Muscle of arm (tissue), 12 donors: ENCODE measurements around the gene DEGS2. TPM values are rescaled to one million over a fixed set of nuclear protein-coding genes. Genes with fewer than 3 reads are reported as not detected.

Experiments
- DNase-seq: peaks from one replicate; pipeline ENCODE4 v3.0.0-alpha.2; 2013
- polyA plus RNA-seq, 12 donors: library from polyadenylated mRNA; unstranded; fragments of 120-200 nt; gene quantifications; one replicate each; pipeline ENCODE4 v1.2.1, GENCODE V29; 2013; ENCODE audit not compliant: insufficient read length in 12 of 12

The DEGS2 gene
- polyA plus RNA-seq, 12 donors, result 0.30 to 4.8 (median 0.39) TPM; not detected in 1

DNA sequence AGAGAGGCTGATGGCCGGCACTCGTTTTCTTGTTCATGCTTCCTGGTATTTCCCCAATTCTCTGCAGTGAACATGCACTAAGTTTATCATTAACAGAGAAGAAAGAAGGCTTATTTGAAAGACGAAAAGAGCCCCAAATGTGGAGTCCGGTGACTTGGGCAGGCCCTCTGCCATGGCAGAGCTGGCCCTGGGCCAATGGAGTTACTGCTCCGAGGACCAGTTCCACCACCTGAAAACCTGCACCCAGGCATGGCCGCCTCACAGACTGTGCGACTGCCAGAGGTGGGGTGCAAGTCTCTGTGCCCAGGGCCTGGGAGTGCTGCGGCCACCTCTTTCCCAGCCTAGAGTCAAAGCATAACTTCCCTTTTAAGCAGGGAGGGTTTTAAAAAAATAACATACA lies 24.9 kb downstream of the DEGS2 start:
- no peak for DNase-seq

DNA sequence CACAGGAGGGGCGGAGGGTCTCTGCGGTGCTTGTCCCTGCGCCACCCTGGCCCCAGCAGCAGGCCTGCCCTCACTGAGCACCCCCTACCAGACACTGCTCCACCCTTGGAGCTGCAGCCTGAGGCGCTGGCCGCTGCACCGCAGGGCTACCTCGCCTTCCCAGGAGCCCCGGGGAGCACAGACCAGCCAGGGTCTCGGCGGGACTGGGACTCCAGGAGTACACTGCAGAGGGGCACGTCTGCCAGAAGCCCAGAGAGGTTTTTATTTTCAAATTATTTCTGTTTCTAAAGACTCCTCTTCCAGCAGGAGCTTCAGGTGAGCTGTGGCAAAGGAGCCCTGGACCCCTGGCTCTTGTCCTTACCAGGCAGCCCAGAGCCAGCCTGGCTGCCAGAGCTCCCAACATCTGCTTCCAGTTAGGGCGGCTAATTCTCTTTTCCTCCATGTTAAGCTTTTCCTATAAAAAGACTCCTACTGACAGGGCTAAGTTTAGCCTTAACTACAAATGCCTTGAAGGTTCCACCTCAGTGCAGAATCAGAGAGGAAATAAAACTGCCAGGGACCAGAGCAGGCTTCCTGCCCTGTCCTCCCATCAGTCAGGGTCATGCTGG lies 26.4 kb downstream of the DEGS2 start:
- no peak for DNase-seq

DNA sequence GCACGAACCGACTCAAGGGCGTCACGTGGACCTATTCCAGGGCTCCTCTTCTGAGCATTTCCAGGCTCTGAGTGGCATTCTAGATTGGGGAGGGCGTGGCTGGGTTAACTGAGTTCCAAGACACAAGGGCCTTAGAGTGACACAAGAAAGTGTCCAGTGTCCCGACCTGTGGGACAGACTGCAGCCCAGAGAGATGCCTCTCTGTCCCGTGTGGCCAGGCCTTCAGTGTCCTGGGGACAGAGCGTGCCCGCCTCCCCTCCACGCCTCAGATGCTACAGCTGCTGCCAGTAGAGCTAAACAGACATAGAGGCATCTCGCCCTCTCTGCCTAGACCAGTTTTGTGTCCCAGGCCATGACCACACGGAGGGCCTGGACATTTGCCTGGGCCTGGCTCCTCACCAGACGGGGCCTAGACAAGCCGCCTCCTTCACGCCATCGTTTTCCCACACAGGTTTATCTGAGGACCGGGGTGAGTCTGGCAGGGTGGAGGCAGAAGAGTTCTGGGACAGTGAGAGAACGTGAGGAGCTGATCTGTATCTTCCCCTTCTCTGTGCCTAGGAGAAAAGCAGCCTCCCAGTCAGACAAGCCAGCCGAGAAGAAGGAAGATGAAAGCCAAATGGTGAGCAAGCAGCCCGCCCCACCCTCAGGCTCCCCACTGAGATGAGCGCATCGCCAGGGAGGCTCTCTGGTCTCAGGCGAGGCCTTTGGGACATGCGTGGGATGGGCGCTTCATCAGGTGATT lies 27.1 kb downstream of the DEGS2 start:
- DNase-seq, result no peak

DNA sequence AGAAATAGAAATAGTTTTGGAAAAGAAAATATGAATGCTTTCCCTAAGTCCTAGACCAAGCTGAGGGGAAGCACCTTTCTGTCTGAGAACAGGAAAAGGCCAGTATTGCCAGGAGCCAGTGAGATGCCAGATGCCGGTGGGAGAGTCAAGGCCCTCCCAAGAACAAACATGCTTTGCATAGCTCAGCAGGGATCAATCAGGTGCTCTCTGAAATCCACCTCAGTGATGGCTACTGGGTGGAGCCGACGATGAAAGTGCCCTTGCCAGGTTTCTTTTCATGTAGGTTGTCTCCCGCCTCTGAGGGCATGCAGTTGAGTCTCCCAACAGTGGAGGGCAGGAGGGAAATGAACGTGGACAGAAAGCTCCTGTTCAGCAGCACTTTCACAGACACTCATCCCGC lies 28.3 kb downstream of the DEGS2 start:
- DNase-seq, result no peak

DNA sequence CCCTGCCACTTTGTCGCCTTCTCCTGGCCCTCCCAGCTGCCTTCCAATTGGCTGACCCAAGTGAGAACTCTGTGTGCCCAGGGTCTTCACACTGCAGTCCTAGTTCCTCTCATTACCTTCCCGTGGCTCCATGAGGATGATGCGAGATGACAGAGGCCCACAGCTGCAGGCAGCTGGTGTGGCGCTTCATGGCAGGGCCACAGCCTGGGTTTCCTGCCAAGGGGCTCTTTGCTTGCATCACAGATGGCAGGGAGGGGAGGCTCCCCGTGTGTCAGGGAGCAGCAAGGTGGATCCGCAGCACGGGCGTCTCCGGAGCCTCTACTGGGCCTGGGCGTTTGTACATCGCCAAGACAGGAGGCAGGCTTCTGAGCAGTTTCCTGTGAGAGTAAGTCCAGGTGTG lies 28.9 kb downstream of the DEGS2 start:
- no peak for DNase-seq

DNA sequence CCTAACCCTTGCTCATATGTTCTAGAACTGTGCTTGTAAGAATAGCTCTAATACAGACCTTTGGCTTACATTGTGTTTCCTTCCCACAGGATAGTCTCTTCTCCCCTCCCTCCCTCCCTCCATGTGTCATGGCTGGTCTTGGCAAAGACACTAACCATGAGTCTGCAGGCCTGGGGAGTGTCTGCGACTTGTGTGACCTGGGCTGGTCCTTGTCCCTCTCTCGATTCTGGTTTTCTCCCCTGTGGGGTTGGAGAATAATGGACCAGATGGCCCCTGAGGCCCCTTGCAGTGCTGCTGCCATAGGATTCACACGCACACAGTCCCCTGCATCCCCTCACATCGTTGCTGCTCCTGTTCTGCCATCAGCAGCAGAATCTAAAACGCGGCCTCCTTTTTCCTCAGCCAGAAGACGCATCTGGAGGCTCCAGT lies 30.3 kb downstream of the DEGS2 start:
- DNase-seq, result no peak

DNA sequence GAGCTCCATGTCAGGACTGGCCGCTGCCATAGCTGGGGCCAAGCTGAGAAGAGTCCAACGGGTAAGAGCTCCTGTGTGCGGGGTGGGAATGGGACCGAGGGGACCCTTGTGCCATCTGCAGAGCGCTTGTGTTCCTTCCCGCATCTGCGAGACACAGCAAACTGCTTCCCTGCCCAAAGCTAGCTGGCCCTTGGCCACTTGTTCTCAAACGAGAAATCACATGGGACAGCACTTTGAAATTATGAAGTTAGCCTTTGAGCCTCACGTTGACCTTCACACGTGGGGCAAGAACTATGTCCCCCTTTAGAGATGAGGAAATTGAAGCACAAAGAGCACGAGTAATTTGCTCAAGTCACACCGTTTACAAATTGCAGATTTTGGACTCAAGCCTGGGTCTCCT lies 30.8 kb downstream of the DEGS2 start:
- DNase-seq, result no peak

DNA sequence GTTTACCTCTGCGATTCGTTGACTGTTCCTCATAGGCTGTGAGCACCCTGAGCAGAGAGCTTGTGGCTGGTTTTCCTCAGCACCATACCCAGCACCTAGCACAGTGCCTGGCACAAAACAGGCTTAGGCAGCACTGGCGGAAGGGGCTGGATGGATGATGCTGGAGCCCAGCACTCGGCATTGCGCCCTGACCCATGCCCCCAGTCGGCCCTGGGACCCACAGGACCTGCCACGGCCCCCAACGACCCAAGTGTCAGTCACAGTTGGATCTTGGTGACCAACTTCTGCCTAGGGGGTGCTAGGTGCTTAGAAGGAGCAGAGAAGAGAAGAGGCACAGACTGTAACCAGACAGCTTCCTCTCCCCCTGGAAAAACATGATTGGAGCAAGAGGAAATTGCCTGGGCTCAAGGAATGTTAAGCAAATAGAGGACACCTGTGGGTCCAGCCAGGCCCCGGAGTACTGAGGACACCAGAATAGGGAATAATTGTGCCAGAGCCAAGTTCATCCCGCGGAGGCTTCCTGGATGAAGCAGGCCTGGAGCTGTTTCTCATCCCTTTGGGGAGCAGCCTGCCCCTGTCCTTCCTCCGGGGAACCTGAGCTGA lies 31.5 kb downstream of the DEGS2 start:
- no peak for DNase-seq

DNA sequence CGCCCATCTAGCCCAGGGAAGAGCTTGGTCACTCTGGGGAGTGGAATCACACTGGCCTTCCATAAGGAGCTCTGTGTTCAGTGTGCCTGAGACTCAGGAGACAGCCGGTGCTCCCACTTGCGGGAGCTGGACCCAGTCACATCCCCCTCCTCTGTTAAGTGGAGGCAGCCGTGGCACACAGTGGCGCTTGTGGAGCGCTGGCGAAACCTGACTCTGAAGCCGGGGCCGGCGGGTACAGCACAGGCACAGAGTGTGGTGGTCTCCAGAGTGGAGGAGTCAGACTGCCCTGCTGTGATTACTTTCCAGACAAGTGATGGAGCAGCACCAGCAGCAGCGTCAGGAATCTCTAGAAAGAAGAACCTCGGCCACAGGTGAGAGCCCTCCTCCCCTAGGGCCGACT lies 33.0 kb downstream of the DEGS2 start:
- DNase-seq, result no peak

DNA sequence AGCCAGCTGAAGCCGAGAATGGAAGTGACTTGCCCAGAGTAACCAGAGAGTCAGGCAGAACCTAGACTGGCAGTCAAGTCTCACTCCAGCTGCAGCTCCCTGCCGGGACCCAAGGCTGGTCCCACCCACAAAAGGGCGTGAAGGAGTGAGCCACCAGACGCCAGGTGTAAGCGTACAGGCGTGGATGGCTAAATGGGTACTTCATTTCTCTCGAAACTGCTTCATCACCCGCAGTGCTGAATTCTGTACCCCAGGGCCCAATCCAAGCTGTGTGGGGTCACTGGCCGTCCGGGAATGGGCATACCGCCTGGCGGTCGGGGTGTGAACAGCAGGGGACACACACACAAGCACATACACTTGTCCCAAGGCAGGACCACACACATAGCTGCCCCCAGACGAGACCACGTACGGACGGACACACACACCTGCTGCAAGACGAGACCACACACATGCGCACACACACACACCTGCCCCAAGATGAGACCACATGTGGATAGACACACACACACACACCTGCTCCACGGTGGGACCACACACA lies 34.8 kb downstream of the DEGS2 start:
- DNase-seq, result no peak

DNA sequence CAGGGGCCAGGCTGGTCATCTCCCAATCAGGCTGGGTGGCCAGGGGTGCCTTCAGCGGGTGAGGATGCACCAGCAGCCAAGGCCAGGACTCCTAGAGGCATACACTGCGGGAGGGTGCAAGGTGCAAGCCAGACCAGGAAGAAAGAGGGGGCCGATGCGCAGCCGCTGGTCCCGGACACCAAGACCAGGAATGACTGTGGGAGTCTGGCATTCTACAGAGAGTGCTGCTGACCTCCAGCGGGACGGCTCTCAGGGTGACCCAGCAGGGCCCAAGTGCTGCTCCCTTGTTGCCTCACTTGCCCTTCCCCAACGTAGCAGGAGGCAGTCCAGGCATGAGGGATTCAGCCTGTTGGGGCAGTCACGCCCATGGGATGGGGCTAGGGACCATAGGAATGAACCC lies 35.8 kb downstream of the DEGS2 start:
- DNase-seq, result no peak

DNA sequence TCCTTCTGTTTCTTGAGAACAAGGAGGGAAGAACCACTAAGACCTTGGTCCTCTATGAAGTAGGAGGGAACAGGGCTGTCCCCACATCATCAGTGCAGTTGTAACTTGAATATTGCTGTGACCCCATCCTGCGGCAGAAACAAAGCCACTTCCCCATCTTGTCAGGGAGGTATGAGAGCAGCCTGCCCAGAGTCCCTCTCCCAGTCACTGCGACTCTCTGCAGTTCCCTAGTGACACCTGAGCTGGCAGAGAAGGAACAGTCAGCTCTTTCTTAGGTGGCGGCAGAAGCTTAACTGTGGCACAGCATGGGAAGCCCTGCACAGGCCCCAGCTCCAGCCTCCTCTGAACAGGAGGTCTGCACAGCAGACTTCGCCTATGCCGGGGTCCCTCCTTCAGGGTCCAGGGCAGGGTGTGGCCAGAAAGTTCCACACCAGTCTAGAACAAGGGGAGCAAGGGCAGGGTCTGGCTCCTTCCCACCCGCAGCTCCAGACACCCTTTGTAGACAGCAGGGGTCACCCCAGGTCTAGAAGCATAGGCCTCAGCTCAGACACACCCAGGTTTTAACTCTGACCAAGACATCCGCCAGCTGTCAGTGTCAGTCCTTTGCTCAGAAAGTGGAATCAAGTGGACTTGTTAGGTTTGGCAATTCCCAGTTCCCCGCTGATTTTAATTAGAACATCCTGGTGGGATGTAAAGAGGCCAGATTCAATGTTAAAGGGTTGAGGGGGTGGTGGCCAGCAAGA lies 36.8 kb downstream of the DEGS2 start:
- no peak for DNase-seq

DNA sequence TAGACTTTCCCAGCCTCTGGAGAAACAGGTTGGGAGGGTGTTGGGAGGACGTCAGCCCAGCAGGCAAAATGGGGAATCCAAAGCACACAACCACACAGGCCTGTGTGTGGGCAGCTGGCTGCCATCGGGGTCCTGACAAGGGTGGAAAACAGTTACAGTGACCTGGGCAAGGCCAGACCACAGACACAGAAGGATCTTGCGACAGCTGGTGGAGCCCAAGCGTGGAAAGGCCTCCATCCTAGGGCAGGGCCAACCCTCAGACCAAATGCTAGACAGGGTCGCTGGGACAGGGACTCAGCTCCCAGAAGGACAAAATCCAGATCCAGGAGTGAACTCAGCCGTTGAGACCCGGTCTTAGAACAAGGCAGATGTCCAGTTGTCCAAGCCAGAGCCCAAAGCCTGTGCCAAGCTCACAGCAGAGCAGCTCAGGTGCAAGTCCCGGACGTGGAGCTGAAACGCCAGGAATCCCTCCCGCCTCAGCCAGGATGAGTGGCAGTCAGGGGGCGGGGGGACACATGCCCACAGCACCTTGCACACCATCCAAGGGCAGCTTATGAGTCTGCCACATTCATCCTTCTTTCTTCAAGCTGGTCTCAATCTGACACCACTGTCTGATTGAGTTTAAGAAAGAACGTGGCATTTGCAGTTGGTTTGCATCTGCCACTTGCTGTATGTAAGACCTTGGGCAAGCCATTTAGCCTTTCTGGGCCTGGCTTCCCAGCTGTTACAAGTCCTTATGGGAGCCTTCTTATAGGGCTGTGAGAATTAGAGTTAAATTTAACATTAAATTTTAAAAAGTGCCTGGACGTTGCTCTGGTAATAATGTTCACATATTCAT lies 37.6 kb downstream of the DEGS2 start:
- DNase-seq, result no peak

DNA sequence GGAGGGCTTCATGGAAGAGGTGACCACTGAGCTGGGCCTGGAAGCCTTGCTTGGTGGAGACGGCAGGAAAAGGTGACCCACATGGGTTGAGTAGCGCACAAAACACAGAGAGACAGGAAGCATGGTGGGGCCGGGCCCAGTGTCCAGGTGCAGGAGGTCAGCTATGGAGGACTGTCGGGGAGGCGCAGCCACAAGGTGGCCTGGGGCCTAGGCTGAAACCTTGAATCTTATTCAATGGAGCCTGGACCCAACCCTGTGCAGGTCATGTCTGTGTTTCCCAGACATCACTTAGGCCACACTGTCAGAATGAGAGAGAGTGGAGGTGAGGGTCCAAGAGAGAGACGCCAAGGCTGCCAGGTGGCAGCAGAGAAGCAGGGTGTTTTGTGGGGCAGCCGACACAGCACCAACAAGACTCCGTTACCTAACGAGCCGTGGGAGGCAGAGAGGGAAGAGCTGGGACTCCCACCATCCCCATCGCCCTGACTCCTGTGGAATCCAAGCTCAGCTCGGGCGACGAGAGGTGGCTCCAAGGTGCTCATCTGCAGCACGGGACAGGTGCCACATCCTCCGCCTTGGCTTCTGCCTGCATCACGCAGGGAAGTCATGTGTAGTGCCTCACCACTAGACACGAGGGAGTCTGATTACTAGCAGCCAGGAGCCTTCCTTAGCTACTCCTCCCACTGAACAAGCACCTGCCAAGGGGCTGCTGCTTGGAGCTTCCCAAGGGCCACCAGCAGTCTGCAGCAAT lies 38.7 kb downstream of the DEGS2 start:
- no peak for DNase-seq

DNA sequence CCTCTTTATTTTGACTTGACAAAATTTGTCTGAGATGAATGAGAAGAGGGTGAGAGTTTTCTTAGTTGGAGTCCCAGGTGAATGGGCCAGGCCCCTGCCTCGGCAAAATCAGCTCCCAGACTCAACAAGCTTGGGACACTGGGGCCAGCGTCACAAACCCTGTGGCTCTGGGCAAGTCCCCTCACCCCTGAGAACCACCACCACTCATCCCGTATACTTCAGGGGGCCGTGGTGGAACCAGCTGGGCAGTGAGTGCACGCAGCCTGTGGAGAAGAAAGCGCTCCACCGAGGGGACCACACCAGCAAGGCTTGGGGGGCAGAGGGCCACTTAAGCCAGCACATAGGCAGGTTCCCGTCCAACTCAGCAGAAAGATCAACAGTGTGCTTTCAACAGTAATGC lies 40.2 kb downstream of the DEGS2 start:
- no peak for DNase-seq

DNA sequence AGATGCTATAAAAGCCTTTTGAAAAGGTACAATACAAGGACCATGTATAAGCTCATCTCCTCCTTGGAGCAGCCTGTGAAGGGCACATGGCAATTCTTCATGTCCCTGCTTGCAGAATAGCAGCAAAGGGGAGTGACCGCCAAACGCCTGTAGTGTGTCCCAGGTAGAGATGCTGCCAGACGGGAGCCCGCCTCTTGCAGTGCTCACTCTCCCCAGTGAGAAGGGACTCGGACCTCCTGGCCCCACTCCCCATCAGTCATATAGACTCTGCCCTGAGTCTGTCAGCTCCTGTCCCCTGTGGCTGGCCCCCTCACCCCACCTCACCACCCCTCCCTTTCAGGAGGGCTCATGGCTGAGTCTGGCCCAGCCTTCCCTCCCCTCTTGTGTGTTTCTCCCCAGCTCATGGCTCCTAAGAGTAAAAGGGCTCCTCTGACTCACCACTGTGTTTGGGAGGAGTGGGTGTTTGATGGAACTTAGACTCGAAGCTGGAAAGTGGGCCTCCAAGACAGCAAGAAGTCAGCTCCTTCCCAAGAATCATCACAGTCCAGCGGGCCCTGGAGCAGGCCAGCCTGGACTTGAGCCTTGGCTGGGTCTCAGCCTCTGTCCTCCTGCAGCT lies 40.9 kb downstream of the DEGS2 start:
- no peak for DNase-seq

DNA sequence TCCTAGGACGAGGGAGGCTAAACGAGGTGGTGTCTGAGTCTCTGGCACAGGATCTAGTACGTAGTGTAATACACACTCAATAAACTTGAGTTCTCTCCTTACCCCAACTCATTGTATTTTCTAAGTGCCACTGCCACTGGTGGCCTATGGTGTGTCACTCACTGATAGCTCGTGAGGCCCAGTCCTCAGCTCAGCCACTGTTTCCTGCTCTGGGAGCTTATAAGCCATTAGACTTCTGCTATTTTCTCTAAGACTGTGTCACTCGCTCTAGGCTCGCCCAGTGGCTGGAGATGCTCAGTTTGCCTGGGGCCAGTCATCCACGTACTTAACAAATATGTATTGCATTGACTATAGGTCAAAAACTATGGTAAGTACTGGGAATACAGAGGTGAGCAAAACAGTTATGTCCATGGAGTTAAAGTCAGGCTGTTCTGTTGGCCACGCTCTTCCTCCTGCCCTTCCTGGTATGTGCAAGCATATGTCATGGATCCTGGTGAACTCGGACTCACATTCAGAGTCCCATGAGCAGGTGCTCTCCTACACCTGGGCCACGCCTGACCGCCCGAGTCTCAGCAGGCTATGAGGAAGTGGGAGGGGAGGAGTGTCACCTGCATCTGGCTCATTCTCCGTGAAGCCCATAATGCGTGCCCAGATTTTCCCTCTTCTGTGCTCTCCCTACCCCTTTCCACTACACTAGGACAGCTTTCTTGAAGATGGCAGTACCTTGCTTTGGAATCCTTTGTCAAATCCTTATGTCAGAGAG lies 41.6 kb downstream of the DEGS2 start:
- no peak for DNase-seq

DNA sequence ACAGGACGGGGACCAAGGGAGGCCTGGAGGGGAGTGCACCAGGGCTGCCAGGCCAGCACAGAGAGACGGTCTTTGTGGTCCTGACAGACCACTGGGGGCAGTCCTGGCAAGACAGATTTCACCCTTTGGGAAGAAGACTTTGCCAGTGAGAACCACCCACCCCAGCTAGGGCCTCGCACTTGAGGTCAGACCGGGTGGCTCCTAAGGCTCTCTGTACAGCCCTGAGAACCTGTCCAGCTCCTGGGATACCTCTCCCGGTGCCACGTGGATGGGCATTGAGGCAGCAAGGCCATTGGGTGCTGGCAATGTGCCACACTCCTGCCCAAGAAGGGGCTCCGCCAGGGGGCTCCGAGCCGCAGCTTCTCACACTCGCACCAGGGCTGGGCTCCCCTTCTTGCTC lies 42.4 kb downstream of the DEGS2 start:
- no peak for DNase-seq

DNA sequence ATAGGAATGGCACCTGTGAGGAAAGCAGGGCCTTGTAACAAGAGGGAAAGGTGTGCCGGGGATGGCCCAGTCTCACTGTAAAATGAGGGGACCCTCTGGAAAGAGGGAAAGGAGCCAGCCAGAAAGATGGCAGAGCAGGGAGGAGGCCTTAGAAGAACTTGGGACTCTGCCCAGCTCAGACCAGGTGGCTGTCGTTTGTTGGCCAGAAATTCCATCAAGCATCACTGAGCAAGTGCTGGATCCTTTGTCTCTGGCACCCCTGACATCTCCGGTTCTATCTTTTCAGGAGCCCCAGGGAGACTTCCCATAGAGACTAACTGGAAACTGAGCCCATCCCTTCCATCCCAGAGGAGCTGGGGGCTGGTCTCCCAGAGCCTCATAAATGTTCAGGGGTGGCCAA lies 43.3 kb downstream of the DEGS2 start:
- no peak for DNase-seq

DNA sequence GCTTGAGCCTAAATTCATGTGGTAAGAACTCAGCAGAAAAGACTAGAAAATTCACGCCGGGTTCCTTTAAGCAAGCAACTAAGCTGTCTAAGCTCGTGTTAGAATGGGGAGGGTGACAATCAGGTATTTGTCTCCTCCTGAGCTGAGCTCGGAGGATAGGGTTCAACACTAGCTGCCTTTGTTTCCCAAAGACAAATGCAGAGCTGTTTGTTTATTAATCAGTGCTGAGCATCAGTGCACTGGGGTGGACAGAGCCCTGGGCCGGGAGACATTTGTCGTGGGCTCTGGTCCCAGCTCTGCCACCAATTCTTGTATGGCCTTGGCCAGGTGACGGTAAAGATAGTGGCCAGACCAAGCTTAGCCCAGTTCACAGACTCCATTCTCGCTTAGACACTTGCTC lies 43.7 kb downstream of the DEGS2 start:
- DNase-seq, result no peak
